ENCODE results near the gene SERPINA1. TPM values are rescaled to one million over a fixed set of nuclear protein-coding genes. Genes with fewer than 3 reads are reported as not detected.

SERPINA1 gene
- total RNA-seq, 1 donor from 2014 or later = 0.26 TPM

DNA sequence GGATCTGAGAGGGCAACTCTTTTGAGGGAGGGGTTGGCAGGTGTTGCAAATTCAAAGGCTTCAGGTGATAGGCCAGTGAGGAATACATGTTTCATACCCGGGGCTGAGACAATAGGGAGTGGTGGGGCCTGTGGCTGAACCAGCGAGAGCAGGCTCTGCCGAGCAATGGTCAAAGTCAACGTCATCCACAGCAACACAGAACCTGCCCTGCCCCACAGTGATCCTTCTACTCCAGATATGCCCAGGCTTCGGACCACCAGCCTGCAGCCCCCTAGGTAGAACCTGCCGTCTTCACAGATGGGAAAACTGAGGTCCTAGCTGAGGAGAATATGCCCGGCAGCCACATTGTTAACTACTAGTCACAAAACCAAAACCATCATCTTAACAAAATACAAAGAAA is 4.1 kb downstream of the SERPINA1 start:
- H3K27me3 ChIP-seq (ENCODE audit: control insufficient read depth, insufficient read depth, low read length) = no peaks in the 10 kb centered on the region
- no peak for DNase-seq (ENCODE audit: low read depth)
- no peak for FAIRE-seq
- H3K4me3 ChIP-seq (ENCODE audit: low read depth, low read length) = no peak overlapping the region
- TF ChIP-seq, protein P1, sequence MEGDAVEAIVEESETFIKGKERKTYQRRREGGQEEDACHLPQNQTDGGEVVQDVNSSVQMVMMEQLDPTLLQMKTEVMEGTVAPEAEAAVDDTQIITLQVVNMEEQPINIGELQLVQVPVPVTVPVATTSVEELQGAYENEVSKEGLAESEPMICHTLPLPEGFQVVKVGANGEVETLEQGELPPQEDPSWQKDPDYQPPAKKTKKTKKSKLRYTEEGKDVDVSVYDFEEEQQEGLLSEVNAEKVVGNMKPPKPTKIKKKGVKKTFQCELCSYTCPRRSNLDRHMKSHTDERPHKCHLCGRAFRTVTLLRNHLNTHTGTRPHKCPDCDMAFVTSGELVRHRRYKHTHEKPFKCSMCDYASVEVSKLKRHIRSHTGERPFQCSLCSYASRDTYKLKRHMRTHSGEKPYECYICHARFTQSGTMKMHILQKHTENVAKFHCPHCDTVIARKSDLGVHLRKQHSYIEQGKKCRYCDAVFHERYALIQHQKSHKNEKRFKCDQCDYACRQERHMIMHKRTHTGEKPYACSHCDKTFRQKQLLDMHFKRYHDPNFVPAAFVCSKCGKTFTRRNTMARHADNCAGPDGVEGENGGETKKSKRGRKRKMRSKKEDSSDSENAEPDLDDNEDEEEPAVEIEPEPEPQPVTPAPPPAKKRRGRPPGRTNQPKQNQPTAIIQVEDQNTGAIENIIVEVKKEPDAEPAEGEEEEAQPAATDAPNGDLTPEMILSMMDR (IDR thresholded peaks at IDR 0.05; ENCODE audit: insufficient read depth, low read length, severe bottlenecking) = no peak
- H3K36me3 ChIP-seq (ENCODE audit: control insufficient read depth, insufficient read depth, low read length) = no peaks in the 10 kb centered on the region

DNA sequence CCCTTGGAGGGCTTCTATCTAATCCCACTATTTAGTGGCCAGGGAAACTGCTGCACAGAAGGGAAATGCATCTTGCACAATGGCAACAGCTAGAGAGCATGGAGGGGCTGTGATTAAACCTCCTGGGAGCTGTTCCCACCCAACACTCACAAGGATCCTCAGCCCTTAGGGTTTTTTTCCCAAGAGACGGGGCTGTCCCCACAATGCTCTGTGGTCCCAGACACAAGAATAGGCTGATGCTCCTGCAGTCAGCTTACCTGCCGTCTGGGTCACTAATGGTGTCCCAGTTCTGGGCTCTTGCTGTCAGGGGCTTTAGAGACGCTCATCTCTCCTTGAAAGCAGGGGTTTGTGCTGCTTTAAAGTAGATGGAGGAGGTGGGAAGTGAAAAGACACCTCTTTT is 4.6 kb downstream of the SERPINA1 start:
- TF ChIP-seq, protein P1 (IDR thresholded peaks at IDR 0.05; ENCODE audit: insufficient read depth, low read length, severe bottlenecking) = no peak
- FAIRE-seq (no peak), DNase-seq (ENCODE audit: low read depth) (no peak)
- Histone ChIP-seq H3K27me3 (ENCODE audit: control insufficient read depth, insufficient read depth, low read length) (no peaks in the 10 kb centered on the region), H3K4me3 (ENCODE audit: low read depth, low read length) (no peak overlapping the region), H3K36me3 (ENCODE audit: control insufficient read depth, insufficient read depth, low read length) (no peaks in the 10 kb centered on the region)

DNA sequence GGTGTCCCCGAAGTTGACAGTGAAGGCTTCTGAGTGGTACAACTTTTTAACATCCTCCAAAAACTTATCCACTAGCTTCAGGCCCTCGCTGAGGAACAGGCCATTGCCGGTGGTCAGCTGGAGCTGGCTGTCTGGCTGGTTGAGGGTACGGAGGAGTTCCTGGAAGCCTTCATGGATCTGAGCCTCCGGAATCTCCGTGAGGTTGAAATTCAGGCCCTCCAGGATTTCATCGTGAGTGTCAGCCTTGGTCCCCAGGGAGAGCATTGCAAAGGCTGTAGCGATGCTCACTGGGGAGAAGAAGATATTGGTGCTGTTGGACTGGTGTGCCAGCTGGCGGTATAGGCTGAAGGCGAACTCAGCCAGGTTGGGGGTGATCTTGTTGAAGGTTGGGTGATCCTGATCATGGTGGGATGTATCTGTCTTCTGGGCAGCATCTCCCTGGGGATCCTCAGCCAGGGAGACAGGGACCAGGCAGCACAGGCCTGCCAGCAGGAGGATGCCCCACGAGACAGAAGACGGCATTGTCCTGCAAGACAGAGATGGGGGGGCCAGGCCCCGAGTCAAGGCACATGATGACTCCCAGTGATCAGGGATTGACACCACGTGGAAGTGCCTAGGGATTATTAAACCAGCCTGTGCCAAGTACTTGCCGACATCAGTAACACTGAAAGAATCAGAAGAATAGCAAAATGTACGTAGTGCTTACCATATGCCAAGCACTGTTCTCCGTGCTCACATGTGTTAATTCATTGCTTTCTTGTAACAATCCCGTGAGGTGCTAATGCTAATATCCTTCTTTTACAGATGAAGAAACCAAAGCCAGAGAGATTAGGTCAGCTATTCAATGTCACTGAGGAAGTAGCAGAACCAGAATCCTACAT is 5.4 kb downstream of the SERPINA1 start:
- Histone ChIP-seq H3K4me3 (ENCODE audit: low read depth, low read length) (no peak overlapping the region), H3K36me3 (ENCODE audit: control insufficient read depth, insufficient read depth, low read length) (no peaks in the 10 kb centered on the region), H3K27me3 (ENCODE audit: control insufficient read depth, insufficient read depth, low read length) (no peaks in the 10 kb centered on the region)
- FAIRE-seq = no peak
- TF ChIP-seq, protein P1 (IDR thresholded peaks at IDR 0.05; ENCODE audit: insufficient read depth, low read length, severe bottlenecking) = no peak
- no peak for DNase-seq (ENCODE audit: low read depth)

DNA sequence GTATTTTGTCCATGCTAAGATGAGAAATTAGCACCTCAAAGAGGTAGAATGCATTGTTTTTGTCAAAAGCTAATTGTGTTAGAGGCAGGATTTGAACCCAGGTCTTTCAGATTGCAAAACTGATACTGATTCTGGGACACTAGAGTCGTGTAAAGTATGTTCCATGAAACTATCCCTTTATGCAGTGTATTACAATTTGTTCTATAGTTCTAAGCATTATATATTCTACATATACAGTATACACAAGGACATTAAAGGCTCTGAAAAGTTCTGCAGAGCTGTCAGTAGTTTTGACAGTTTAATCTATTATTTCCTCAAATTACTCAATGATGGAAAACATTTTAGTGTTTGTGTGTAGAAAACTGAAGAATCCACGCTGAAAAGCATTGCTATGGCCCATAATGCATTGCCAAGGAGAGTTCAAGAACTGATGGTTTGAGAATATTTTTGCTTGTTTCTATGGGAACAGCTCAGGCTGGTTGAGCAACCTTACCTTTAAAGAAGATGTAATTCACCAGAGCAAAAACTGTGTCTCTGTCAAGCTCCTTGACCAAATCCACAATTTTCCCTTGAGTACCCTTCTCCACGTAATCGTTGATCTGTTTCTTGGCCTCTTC is 6.2 kb downstream of the SERPINA1 start:
- no peaks in the 10 kb centered on the region for H3K27me3 ChIP-seq (ENCODE audit: control insufficient read depth, insufficient read depth, low read length)
- no peaks in the 10 kb centered on the region for H3K36me3 ChIP-seq (ENCODE audit: control insufficient read depth, insufficient read depth, low read length)
- TF ChIP-seq, protein P1 (IDR thresholded peaks at IDR 0.05; ENCODE audit: insufficient read depth, low read length, severe bottlenecking) = no peak
- FAIRE-seq (no peak), DNase-seq (ENCODE audit: low read depth) (no peak)
- no peak overlapping the region for H3K4me3 ChIP-seq (ENCODE audit: low read depth, low read length)

DNA sequence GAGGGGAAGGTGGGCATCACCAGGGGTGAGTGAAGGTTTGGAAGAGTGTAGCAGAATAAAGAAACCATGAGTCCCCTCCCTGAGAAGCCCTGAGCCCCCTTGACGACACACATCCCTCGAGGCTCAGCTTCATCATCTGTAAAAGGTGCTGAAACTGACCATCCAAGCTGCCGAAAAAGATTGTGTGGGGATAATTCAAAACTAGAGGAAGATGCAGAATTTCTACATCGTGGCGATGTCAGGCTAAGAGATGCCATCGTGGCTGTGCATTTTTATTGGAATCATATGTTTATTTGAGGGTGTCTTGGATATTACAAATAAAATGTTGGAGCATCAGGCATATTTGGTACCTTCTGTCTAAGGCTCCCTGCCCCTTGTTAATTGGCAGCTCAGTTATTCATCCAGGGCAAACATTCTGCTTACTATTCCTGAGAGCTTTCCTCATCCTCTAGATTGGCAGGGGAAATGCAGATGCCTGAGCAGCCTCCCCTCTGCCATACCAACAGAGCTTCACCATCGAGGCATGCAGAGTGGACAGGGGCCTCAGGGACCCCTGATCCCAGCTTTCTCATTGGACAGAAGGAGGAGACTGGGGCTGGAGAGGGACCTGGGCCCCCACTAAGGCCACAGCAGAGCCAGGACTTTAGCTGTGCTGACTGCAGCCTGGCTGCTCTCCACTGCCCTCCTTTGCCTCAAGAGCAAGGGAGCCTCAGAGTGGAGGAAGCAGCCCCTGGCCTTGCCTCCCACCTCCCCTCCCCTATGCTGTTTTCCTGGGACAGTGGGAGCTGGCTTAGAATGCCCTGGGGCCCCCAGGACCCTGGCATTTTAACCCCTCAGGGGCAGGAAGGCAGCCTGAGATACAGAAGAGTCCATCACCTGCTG is 7.0 kb downstream of the SERPINA1 start:
- TF ChIP-seq, protein P1 (IDR thresholded peaks at IDR 0.05; ENCODE audit: insufficient read depth, low read length, severe bottlenecking) = no peak
- FAIRE-seq = peak; percentile 7

More for the DNA sequence above, 7.0 kb downstream of the SERPINA1 start:
- Histone ChIP-seq H3K27me3 (ENCODE audit: control insufficient read depth, insufficient read depth, low read length) (no peaks in the 10 kb centered on the region), H3K4me3 (ENCODE audit: low read depth, low read length) (no peak overlapping the region), H3K36me3 (ENCODE audit: control insufficient read depth, insufficient read depth, low read length) (no peaks in the 10 kb centered on the region)
- DNase-seq (ENCODE audit: low read depth) = no peak
